HG03097 (cell line): ENCODE measurements around the gene GABARAPL1.
"Not testable (repeated sequence)": the region's sequence is repeated elsewhere in the genome, so short reads cannot be mapped to it uniquely, and the experiment has no call there.

Source experiments
- ATAC-seq: cut with Tn5 transposase; IDR thresholded peaks from one replicate; pipeline ENCODE4 v1.9.1; 2021; ENCODE audit not compliant: unreplicated experiment, low FRiP score

GABARAPL1 gene

DNA sequence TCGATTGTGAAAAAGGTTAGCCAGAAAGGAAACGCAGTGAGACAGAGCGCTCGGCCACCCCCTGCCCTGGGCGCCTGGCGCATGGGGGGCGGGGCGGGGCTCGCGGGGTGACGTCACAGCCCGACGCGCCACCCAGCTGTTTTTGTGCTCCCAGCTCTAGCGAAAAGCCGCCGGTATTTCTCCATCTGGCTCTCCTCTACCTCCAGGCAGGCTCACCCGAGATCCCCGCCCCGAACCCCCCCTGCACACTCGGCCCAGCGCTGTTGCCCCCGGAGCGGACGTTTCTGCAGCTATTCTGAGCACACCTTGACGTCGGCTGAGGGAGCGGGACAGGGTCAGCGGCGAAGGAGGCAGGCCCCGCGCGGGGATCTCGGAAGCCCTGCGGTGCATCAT lies at the start of gene GABARAPL1:
Gene GABARAPL1 (plus strand): TSS at position 139 of the 393 bp plus-strand sequence. CDS start 253 bp downstream, at position 392.
- ATAC-seq, result no peak

DNA sequence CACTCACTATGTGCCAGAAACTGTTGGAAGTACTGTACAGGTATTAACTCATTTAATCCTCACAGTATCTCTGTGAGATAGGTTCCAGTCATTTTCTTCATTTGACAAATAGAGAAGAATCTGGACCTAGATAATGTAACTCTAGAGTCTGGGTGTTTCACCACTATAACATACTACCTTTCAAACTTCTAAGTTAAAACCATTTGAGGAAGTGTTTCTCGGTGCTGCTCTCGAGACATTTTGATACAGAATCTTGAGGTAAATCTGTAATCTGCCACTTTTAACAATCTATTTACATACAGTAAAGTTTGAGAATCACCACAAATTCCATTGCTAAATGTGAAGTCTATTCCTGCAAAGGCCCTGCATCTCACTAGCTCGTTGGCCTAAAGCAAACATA lies 49.6 kb upstream of the GABARAPL1 start:
- no peak for ATAC-seq

DNA sequence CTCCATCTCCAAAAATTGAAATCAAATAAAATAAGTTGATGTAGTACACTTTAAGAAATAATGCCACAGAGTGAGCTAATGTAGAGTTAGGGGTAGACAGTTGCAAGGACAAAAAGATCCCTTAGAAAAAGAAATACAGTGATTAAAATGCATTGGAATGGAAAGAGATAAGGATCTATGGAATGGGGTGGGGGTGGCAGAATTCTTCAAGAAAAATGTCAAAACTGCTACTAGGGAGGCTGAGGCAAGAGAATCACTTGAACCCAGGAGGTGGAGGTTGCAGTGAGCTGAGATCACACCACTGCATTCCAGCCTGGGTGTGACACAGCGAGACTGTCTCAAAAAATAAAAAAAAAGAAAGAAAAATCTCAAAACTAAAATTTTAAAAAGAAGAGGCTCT lies 47.3 kb upstream of the GABARAPL1 start:
- ATAC-seq, result no peak

DNA sequence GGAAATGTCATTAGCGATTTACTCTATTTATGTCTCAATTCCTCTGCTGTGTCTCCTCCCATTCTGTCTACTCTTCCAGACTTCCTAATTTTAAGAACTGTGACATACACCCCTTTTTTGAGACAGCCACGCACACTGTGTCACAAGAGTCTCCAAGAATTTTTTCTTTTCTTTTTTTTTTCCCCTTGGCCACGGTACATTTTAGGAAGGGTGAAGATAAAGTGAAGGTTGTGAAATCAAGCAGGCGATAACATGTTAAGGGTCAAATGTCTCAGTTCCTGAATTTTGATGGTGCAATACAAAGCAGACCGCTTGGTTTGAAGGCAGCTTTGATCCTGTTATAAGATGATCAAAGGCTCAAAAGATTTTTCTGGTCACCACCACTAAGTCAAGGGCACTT lies 45.1 kb upstream of the GABARAPL1 start:
- ATAC-seq, result no peak

DNA sequence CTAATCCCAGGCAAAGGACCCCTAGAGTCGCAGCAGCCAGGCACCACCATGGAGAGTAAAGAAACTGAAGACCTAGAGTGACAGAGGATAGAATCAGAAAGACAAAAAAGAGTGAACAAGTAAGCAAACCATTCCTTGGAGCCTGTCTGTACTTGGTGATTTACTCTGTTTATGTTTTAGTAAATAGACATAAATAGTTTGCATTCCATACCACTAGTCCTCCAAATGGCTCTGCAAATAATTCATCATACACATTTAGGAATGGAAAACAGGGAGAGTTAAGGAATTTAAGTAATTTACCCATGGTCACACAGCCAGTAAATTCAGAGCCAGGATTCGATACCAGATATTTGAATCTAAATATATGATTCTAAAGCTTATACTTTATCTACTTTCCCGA lies 43.6 kb upstream of the GABARAPL1 start:
- no peak for ATAC-seq

DNA sequence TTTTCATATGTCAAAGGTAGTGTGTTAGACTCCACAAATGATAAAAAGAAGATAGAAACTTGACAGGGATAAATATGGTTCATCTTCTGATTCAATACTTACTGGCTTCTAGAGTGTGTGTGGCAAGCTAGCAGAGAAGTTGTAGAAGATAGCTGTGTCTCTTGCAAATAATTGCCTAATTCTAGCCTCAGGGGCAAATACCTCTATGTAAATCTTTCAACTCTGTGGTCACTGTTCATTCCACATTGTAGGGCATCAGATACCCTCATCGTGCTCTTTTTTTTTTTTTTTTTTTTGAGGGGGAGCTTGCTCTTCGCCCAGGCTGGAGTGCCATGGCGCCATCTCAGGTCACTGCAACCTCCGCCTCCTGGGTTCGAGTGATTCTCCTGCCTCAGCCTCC lies 42.5 kb upstream of the GABARAPL1 start:
- no peak for ATAC-seq

DNA sequence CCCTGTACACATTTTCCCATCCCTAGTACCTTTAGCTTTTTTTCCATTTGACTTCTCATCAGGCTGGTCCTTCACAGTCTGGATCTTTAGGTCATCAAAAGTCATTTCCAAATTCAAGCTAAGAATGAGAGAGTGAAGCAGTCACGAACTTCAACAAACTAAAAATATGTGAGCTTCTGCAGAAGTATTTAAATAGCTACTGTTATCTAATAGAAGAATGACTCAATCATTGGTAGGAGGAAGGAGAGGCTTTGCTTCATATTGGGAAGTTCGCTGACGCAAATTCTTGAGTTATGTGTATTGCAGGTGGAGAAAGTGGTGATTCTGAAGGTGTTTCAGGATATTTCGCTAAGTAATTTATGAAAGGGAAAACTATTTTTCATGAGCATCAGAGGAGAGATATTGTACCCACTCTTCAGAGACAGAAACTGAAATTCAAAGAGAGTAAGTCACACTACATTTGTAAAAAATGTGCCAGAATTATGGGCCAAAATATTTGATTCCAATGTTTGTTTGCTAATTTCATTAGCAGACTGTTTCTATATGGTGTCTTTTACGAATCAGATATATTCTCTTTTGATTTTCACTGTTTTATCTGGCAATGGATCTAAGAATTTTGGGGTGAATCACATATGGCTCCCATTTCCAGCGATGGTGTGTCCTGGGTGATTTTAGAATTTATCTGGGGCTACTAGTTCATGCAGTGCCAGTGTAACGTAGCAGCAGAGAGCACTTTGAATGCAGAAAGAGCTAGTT lies 40.5 kb upstream of the GABARAPL1 start, which contains the start of gene OLR1:
Gene OLR1 (minus strand): TSS at position 160 of the 756 bp plus-strand sequence. CDS start 55 bp downstream, at position 105.
- ATAC-seq, result no peak

DNA sequence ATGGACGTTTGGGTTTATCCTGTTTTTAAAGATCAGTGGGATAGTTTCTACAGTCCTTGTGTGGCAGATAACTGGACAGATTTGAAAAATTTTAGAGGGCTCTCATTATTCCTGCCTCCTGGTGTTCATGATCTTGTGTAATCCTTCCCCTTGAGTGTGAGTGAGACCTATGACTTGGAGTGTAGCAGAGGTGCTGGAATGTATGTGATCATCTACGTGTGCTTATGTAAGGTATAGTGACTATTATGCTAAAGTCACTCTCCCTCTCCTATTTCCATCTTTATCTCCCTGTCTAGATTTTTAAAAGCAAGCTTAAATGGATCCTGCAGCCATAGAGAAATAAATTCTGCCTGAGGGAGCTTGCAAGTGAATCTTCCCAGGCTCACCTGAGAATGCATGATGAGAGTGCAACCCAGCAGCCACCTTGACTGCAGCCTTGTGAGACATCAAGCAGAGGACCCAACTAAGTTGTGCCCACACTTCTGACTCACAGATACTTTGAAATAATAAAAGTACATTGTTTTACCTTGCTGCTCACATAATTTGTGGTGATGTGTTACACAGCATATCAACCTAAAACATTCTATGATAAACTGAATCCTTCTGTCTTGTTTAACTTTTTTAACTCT lies 37.6 kb upstream of the GABARAPL1 start:
- no peak for ATAC-seq

DNA sequence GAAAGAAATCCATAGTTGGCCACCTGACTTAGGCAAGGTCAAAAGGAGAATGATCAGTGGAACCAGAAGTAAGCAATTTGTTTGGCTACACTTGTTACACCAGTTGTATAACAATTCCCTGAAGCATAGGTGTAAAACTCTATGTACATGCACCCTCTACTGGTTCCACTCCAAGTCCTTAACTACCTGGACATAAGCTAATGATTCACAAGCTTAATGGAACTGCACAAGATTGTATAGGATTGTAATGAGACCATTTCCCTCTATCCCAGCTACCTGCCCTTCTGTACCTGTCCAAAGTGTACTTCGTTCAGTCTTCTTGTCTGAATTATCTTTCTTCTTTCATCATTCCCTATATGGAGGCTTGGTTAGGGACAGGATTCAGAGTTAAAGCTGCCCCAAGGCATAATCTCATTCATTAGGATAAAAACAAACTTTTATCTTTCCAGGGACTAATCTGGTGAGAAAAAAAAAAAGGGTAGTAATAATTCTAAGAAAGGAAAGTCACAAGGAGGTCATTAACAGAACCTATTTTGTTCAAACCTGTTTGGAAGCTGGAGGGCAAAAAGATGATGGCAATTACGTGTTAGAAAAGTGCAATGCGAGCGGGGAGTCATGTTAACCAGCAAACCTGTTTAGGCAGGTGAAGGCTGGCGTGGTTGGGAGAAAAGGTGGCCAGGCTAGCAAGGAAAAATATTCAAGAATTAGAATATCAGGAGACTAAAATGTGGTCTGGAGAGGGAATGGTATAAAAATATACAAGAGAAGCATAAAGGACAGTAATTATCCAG lies 36.6 kb upstream of the GABARAPL1 start:
- ATAC-seq, result no peak

DNA sequence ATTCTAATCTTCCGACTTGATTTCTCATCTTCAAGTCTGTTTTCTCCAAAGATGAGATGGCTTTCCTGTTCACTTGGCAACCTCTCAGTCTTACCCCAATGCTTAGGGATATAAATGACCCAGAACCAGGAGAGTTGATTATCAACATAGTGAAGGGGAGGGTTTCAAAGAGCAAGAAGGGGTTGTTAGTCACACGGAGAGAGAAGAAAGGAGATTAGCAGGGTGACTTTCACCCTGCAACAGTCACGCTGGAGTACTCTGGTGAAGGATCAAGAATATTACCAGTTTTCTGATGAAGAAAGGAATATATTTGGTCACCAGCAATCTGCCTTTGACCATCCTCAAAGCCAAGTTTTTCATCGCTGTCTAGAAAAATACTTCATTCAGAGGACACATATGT lies 33.9 kb upstream of the GABARAPL1 start, which contains the start of gene TMEM52B:
Gene TMEM52B (plus strand): TSS at position 212 of the 400 bp plus-strand sequence. CDS start 543 bp downstream, outside the sequence.
- ATAC-seq, result no peak

DNA sequence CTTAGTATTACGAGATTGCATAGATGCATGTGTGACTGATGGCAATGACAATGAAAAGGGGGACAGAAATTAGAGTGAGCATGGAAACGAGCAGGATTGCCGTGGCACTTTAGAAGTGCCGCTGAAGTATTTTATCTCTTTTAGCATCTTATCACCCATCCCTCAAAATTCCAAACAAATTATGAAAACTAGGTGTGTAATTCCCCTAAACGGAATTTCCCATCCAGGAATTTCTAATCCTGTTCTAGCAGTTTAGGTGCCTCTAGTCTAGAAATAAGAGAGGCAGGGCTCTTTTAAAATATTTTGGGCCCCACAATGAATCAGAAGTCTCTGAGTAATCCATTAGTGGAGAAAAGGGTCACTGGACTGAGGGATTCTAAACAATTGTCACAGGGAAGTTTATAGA lies 32.9 kb upstream of the GABARAPL1 start:
- ATAC-seq, result no peak

DNA sequence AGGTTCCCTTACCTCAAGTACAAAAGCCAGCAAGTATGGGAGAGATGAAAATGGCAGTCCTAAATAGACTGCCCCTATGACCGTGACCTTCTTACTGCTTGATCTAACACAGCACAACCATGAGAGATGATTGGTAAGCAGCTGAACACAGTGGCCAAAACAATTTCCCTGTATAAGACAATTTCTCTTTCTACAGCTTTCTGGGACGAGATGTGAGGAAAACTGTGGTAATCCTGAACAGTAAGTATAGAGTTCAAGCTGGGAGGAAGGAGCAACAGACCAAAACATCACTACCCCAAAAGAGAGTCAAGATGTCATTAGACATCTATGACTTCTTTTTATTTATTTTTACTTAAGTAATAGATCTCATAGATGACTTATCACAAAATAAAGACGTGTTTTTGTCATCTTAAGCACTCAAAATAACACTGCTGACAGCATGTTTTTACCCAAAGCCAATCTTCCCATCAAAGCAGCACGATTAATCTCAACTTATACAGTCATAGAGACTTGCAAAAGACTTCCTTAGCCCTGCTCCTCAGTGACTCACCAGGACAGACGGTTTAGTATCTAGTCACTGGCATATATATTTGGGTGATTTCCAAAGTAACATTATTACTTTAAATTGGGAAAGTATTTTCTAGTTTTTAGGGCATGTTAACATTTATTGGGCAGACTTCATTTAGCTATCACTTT lies 30.2 kb upstream of the GABARAPL1 start:
- no peak for ATAC-seq

DNA sequence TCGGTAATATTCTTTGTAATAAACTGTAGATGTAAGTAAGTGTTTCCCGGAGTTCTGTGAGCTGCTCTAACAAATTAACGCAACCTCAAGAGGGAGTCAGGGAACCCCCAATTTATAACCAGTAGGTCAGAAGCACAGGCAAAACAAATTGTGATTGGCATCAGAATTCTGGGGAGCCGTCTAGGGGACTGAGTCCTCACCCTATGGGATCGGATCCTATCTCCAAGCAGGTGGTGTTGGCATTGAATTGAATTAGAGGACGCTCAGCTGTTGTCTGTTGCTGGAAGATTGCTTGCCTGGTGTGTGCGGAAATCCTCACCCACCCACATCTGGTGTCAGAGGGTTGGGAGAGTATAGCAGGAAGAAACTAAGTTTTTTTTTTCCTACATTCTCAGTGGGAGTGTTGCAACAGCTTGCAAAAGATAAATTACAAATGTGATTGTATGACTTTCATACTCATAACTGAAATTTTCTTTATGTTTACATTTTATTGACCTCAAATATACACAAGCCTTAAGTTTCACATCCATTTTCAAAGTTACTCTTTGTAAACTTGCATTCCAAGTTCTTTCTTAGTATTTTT lies 28.3 kb upstream of the GABARAPL1 start:
- no peak for ATAC-seq

DNA sequence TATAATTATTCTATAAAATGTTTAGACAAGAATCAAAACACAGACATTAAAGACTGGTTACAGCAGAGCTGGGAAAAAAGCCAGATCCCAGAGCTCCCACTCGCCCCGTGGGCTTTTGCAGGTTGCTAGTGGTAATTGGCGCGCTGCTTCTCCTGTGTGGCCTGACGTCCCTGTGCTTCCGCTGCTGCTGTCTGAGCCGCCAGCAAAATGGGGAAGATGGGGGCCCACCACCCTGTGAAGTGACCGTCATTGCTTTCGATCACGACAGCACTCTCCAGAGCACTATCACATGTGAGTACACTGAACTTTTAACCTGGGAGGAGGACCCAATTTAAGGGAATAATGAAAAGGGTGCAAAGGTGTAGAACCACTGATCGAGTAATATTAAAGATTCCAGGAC lies 26.4 kb upstream of the GABARAPL1 start:
- ATAC-seq, result no peak

DNA sequence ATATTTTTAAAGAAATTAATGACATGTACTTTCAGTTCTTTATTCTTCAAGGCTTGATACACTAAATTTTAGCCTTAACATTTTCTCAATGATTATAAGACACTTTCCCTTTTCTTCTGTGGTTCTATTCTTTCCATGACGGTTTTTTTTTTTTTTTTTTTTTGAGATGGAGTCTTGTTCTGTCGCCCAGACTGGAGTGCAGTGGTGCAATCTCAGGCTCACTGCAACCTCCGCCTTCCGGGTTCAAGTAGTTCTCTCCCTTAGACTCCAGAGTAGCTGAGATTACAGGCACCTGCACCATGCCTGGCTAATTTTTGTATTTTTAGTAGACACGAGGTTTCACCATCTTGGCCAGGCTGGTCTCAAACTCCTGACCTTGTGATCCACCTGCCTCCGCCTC lies 25.7 kb upstream of the GABARAPL1 start:
- ATAC-seq, result not testable (repeated sequence)

DNA sequence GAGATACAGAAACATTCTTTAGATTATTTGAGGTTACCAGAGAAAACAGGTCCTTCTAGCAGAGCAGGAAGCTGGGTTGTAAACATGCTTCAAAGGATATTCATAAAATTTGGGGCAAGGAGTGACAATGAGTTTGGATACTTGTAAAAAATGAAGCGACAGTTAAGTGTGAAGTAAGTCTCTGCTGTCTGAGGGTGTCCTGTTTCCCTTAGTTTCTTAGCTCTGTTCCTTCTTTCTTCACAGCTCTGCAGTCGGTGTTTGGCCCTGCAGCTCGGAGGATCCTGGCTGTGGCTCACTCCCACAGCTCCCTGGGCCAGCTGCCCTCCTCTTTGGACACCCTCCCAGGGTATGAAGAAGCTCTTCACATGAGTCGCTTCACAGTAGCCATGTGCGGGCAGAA lies 23.0 kb upstream of the GABARAPL1 start:
- no peak for ATAC-seq

DNA sequence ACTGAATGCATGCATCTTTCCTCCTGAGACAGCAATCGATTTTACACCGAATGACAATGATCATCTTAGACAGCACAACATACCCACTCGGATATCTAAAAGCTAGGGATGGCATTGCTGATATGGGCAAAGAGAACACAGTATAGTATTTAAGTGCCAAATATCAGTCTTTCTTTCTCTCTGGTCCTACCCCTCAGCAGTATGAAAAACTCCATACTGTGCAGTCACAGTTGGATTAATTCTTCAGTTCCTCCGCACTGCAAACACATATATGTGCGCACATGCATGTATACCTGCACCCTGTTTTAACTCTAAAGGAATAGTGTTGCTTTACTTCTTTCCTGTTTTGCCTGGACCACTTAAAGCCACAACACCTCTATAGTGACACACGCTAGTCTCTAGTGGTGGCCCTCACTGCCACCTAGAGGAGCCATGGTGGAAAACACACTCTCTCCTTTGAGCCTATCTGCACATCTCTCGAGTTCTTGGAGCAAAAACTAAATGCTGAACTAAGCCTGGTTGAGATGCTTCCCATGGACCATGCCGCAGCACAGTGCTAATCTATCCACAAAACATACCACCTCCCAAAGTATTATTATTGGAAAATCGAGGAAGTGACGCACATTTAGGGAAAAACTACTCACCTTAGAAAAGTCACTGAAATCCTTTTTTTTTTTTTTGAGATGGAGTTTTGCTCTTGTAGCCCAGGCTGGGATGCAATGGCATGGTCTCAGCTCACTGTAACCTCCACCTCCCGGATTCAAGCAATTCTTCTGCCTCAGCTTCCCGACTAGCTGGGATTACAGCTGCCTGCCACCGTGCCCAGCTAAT lies 21.9 kb upstream of the GABARAPL1 start:
- ATAC-seq, result peak; percentile 70

DNA sequence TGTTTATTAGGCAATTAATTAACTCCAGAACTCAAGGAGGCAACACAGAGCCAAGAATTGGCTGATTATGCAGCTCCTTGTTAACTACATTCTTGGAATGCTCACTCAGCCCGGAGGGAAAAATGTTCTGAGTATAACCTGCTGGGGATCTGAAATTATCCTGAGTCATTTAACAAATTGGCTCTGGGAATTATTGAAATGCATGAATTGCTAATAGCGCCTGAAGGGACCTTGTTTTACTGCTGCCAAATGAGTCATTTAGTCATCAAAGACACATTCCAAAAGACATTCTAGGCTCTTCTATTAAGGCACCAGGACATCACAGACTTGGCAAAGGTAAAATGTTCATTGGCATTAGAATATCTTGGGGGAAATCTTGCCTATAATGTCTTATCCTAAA lies 20.8 kb upstream of the GABARAPL1 start:
- ATAC-seq, result no peak

DNA sequence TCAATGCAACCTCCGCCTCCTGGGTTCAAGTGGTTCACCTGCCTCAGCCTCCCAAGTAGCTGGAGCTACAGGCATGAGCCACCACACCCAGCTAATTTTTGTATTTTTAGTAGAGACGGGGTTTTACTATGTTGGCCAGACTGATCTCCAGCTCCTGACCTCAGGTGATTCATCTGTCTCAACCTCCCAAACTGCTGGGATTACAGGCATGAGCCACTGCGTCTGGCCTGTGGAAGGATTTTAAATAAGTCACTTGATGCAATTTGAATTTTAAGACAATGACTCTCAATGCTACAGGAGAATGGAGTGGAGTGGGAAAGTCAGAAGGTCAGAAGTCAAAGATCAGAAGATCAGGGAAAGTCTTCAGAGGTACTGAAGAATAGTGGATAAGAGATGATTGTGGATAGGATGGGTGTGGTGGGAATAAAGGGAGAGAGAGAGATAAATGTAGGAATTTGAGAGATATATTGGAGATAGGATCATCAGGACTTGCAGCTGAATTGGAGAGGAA lies 18.5 kb upstream of the GABARAPL1 start:
- no peak for ATAC-seq
